A549 (cell line): ENCODE data around the gene CHRNA4. TPM values are rescaled to one million over a fixed set of nuclear protein-coding genes. Genes with fewer than 3 reads are reported as not detected.

ENCODE experiments used
- ATAC-seq, 2 experiments: fragments of 200-7000 bp in 1 of 2; fragments of >200 bp in 1 of 2; cut with Nextera tagmentation in 1 of 2; cut with Tn5 transposase in 1 of 2; 3 replicates each; pipeline versions ENCODE4 v1.8.0 to v1.9.1; 2018 to 2020; ENCODE audit warnings: mild to moderate bottlenecking in 1 of 2, moderate library complexity in 1 of 2
- CTCF ChIA-PET: fragments of 300-600 bp; sonication (Branson Sonifier 250); formaldehyde crosslinking; extraction: SDS; loops from one replicate; lab custom pipeline; 2021; ENCODE audit warnings: antibody characterized with exemption, inconsistent platforms; lab: Yijun Ruan, JAX
- POLR2A ChIA-PET: fragments of 350-600 bp; formaldehyde crosslinking; extraction: SDS; loops from one replicate; lab custom pipeline; 2021; ENCODE audit warnings: antibody characterized with exemption, inconsistent platforms; lab: Yijun Ruan, JAX
- DNase-seq, 2 experiments: peaks; one replicate each; pipeline versions ENCODE4 v3.0.0 to v3.0.0-alpha.2; 2011 to 2016; ENCODE audit warnings: low read depth in 1 of 2, low spot score in 1 of 2
- FAIRE-seq: peaks from 2 replicates; lab custom pipeline; 2011; peaks lifted over from hg19 to GRCh38; lab: Jason Lieb, UNC
- H3K27ac ChIP-seq, 2 experiments: fragments of >200 bp; sonication (Bioruptor Twin); formaldehyde crosslinking; 3 replicates each; pipeline ENCODE4 v1.5.1; 2016 to 2017
- H3K4me1 ChIP-seq: fragments of >200 bp; sonication (Bioruptor Twin); formaldehyde crosslinking; 3 replicates; pipeline ENCODE4 v1.6.1; 2016
- H3K4me2 ChIP-seq: fragments of >200 bp; sonication (Bioruptor Twin); formaldehyde crosslinking; 3 replicates; pipeline ENCODE4 v1.6.1; 2016
- H3K4me3 ChIP-seq: fragments of >200 bp; sonication (Bioruptor Twin); formaldehyde crosslinking; 3 replicates; pipeline ENCODE4 v1.5.1; 2016
- H3K9me3 ChIP-seq: fragments of >200 bp; sonication (Bioruptor Twin); formaldehyde crosslinking; 3 replicates; pipeline ENCODE4 v1.6.1; 2016
- CBX2 ChIP-seq: fragments of 200-600 bp; sonication (generic); IDR thresholded peaks from 2 replicates; pipeline ENCODE4 v1.6.1; 2016; ENCODE audit warnings: low read depth, mild to moderate bottlenecking, borderline replicate concordance
- CBX8 ChIP-seq: fragments of 200-600 bp; sonication (generic); IDR thresholded peaks from 2 replicates; pipeline ENCODE4 v1.6.1; 2016
- CHD2 ChIP-seq: fragments of 150-350 bp; IDR thresholded peaks from 2 replicates; pipeline ENCODE4 v1.6.1; 2014; ENCODE audit warnings: low read length; ENCODE audit not compliant: partially characterized antibody
- CHD4 ChIP-seq: fragments of 200-600 bp; sonication (generic); IDR thresholded peaks from 2 replicates; pipeline ENCODE4 v1.6.1; 2016; ENCODE audit warnings: antibody characterized with exemption, mild to moderate bottlenecking, borderline replicate concordance
- EHF ChIP-seq: fragments of 250-450 bp; sonication (Bioruptor Pico); IDR thresholded peaks from 2 replicates; pipeline ENCODE4 v1.5.0; 2020; ENCODE audit warnings: mild to moderate bottlenecking
- EP300 ChIP-seq, 2 experiments: fragments of >200 bp; sonication (Bioruptor Twin); formaldehyde crosslinking; IDR thresholded peaks; 2 replicates in 1 of 2; 3 replicates in 1 of 2; pipeline ENCODE4 v1.6.1; 2016 to 2017
- ESRRA ChIP-seq: fragments of 150-350 bp; IDR thresholded peaks from 2 replicates; pipeline ENCODE4 v1.6.1; 2014; ENCODE audit warnings: mild to moderate bottlenecking, low read length, borderline replicate concordance
- FOXS1 ChIP-seq: fragments of 250-450 bp; sonication (Bioruptor Pico); IDR thresholded peaks from 2 replicates; pipeline ENCODE4 v1.5.0; 2020; ENCODE audit warnings: mild to moderate bottlenecking, moderate library complexity
- GATA3 ChIP-seq: IDR thresholded peaks from 2 replicates; pipeline ENCODE4 v1.6.1; 2012; ENCODE audit warnings: borderline replicate concordance
- HDAC2 ChIP-seq: fragments of 200-600 bp; sonication (generic); IDR thresholded peaks from 2 replicates; pipeline ENCODE4 v1.6.1; 2016
- HEYL ChIP-seq: fragments of 250-450 bp; sonication (Bioruptor Pico); IDR thresholded peaks from 2 replicates; pipeline ENCODE4 v1.8.0; 2021; ENCODE audit warnings: mild to moderate bottlenecking, moderate library complexity
- HOXB13 ChIP-seq: fragments of 250-450 bp; sonication (Bioruptor Pico); IDR thresholded peaks from 2 replicates; pipeline ENCODE4 v1.5.0; 2020; ENCODE audit warnings: low read depth, mild to moderate bottlenecking, moderate library complexity
- KDM5A ChIP-seq: fragments of 200-600 bp; sonication (generic); IDR thresholded peaks from 2 replicates; pipeline ENCODE4 v1.6.1; 2016; ENCODE audit warnings: antibody characterized with exemption, mild to moderate bottlenecking
- MAZ ChIP-seq: fragments of 150-350 bp; IDR thresholded peaks from 2 replicates; pipeline ENCODE4 v1.6.1; 2014; ENCODE audit warnings: antibody characterized with exemption, low read depth, low read length, borderline replicate concordance
- NFE2L2 ChIP-seq: fragments of 150-350 bp; conservative IDR thresholded peaks from 2 replicates; pipeline ENCODE4 v1.6.1; 2014; ENCODE audit warnings: low read length
- NR3C1 ChIP-seq: fragments of >200 bp; sonication (Bioruptor Twin); formaldehyde crosslinking; IDR thresholded peaks from 3 replicates; pipeline ENCODE4 v1.6.1; 2017
- POLR2A ChIP-seq: IDR thresholded peaks from 2 replicates; pipeline ENCODE4 v1.6.1; 2012; ENCODE audit warnings: mild to moderate bottlenecking, low read length
- RNF2 ChIP-seq: fragments of 200-600 bp; sonication (generic); IDR thresholded peaks from 2 replicates; pipeline ENCODE4 v1.6.1; 2016; ENCODE audit warnings: low read depth, mild to moderate bottlenecking, antibody characterized with exemption, moderate library complexity, borderline replicate concordance
- TFCP2L1 ChIP-seq: fragments of 250-450 bp; sonication (Bioruptor Pico); IDR thresholded peaks from 2 replicates; pipeline ENCODE4 v1.5.0; 2021; ENCODE audit warnings: mild to moderate bottlenecking
- TP53 ChIP-seq: fragments of 250-450 bp; sonication (Bioruptor Pico); IDR thresholded peaks from 2 replicates; pipeline ENCODE4 v1.5.0; 2021; ENCODE audit warnings: mild to moderate bottlenecking, moderate library complexity
- ZFP36 ChIP-seq: fragments of 450-650 bp; IDR thresholded peaks from 2 replicates; pipeline ENCODE4 v1.6.1; 2014; ENCODE audit warnings: borderline replicate concordance; ENCODE audit not compliant: partially characterized antibody
- ZNF302 ChIP-seq: fragments of 250-450 bp; sonication (Bioruptor Pico); IDR thresholded peaks from 2 replicates; pipeline ENCODE4 v1.9.0; 2021; ENCODE audit warnings: inconsistent platforms, mild to moderate bottlenecking, moderate library complexity
- WGBS: methylation state at CpG from one replicate; pipeline ENCODE4 v1.1.6; 2017; ENCODE audit errors: missing lambda C conversion rate; 5-methylcytosine and 5-hydroxymethylcytosine counted together
- polyA plus RNA-seq, 4 experiments: library from polyadenylated mRNA; depleted of rRNA in 3 of 4; stranded (reverse); fragments of >200 nt; fragmentation: RNase III in 1 of 4; extraction: RNeasy Plus Mini Kit Qiagen cat#74134 plus additional on column Dnase treatment in 1 of 4; gene quantifications; 2 replicates in 3 of 4; 3 replicates in 1 of 4; pipeline ENCODE4 v1.2.3, GENCODE V29; 2011 to 2017
- TF ChIP-seq, protein P1 (sequence below): fragments of 250-450 bp; sonication (Bioruptor Pico); IDR thresholded peaks from 2 replicates; pipeline ENCODE4 v1.5.0; 2021; ENCODE audit warnings: mild to moderate bottlenecking, moderate library complexity, borderline replicate concordance
- TF ChIP-seq, protein P2 (sequence below): fragments of 200-600 bp; sonication (generic); IDR thresholded peaks from 2 replicates; pipeline ENCODE4 v1.6.1; 2016; ENCODE audit warnings: antibody characterized with exemption, mild to moderate bottlenecking, moderate library complexity

The CHRNA4 gene
- polyA plus RNA-seq, 2 of the 4 experiments (the other 2 are of a cell fraction): 0.03 to 0.23 TPM

DNA sequence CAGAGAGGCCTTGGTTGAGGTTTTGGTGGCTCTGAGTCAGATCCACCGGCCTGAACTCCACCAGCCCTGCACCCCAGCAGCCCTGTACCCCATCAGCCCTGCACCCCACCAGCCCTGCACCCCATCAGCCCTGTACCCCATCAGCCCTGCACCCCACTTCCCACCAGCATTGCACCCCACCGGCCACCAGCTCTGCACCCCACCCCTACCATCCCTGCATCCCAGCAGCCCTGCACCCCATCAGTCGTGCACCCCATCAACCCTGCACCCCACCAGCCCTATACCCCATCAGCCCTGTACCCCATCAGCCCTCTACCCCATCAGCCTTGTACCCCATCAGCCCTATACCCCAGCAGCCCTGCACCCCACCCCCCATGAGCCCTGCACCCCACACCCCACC lies 14.3 kb upstream of the CHRNA4 start (continued):
- TF ChIP-seq, protein P1, sequence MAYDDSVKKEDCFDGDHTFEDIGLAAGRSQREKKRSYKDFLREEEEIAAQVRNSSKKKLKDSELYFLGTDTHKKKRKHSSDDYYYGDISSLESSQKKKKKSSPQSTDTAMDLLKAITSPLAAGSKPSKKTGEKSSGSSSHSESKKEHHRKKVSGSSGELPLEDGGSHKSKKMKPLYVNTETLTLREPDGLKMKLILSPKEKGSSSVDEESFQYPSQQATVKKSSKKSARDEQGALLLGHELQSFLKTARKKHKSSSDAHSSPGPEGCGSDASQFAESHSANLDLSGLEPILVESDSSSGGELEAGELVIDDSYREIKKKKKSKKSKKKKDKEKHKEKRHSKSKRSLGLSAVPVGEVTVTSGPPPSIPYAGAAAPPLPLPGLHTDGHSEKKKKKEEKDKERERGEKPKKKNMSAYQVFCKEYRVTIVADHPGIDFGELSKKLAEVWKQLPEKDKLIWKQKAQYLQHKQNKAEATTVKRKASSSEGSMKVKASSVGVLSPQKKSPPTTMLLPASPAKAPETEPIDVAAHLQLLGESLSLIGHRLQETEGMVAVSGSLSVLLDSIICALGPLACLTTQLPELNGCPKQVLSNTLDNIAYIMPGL (CRISPR knock-in tag): no peak
- TF ChIP-seq, protein P2, sequence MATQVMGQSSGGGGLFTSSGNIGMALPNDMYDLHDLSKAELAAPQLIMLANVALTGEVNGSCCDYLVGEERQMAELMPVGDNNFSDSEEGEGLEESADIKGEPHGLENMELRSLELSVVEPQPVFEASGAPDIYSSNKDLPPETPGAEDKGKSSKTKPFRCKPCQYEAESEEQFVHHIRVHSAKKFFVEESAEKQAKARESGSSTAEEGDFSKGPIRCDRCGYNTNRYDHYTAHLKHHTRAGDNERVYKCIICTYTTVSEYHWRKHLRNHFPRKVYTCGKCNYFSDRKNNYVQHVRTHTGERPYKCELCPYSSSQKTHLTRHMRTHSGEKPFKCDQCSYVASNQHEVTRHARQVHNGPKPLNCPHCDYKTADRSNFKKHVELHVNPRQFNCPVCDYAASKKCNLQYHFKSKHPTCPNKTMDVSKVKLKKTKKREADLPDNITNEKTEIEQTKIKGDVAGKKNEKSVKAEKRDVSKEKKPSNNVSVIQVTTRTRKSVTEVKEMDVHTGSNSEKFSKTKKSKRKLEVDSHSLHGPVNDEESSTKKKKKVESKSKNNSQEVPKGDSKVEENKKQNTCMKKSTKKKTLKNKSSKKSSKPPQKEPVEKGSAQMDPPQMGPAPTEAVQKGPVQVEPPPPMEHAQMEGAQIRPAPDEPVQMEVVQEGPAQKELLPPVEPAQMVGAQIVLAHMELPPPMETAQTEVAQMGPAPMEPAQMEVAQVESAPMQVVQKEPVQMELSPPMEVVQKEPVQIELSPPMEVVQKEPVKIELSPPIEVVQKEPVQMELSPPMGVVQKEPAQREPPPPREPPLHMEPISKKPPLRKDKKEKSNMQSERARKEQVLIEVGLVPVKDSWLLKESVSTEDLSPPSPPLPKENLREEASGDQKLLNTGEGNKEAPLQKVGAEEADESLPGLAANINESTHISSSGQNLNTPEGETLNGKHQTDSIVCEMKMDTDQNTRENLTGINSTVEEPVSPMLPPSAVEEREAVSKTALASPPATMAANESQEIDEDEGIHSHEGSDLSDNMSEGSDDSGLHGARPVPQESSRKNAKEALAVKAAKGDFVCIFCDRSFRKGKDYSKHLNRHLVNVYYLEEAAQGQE: no peak
- TF ChIP-seq NFE2L2 (no peak), RNF2 (no peak), CHD4 (no peak)

DNA sequence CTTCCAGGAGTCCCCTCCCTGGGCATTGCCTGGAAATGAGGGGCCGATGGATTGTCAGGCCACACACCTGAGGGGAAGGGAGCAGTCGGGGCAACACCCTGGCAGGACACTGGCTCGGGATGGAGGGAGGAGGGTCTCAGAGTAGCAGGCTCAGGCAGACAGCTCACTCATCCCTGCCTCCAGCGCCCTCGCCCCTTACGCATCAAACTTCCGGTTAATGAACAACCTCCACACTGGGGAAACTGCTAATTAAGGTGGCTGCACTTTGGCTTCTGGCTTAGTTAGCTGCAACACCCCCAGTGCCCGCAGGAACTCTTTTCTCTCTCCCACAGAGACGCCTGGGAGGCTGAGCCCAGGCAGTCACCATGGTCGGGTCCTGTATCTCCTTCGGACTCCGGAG lies 13.4 kb upstream of the CHRNA4 start:
- CTCF ChIA-PET: interaction anchor here (2.1 to 2.2 kb wide), 2 partner anchors 66 to 151 kb away, joined by 7 read pairs; no protein-coding TSS in a partner anchor
- FAIRE-seq: no peak
- no peak for TF ChIP-seq GATA3
- no peak for TF ChIP-seq HOXB13 (CRISPR knock-in tag)
- TF ChIP-seq ESRRA: no peak
- no peak for TF ChIP-seq EP300 (IDR thresholded peaks at IDR 0.05)
- no peak for TF ChIP-seq POLR2A
- TF ChIP-seq NR3C1: no peak
- TF ChIP-seq MAZ: no peak
- no peak for TF ChIP-seq ZFP36
- TF ChIP-seq ZNF302: no peak
- TF ChIP-seq FOXS1 (CRISPR knock-in tag): no peak
- TF ChIP-seq HDAC2: no peak
- TF ChIP-seq KDM5A: no peak
- no peak for TF ChIP-seq CBX8
- TF ChIP-seq TFCP2L1 (CRISPR knock-in tag): no peak
- TF ChIP-seq TP53 (CRISPR knock-in tag): no peak
- no peak for TF ChIP-seq CHD2
- no peak for TF ChIP-seq RNF2

DNA sequence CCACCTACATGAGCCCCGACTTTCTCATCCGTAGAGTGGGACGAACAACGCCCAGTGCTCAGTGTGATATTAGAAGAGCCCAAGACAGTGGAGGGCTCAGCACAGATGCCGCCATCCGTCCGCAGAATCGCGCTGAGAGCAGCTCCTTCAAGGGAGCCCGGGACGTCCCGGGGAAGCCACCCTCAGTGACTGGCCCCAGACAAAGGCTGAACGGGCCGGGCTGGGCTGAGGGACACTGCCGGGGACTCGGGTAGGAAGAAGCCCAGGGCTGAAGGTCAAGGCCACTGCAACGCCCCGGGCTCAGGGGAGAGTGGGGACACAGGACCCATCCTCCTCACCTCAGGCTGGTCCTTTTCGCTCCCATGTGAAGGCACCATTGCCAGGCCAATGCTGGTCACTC lies 12.8 kb upstream of the CHRNA4 start:
- ChIA-PET POLR2A (no interaction called here), CTCF (interaction anchor here (2.1 to 2.4 kb wide), 3 partner anchors 8 to 150 kb away, joined by 7 to 13 read pairs (median 7); no protein-coding TSS in a partner anchor)
- DNase-seq: no peak
- no peak for ATAC-seq
- no peaks in the 10 kb centered on the region for H3K4me1 ChIP-seq
- no peak overlapping the region for H3K4me2 ChIP-seq
- H3K27ac ChIP-seq: no peak overlapping the region
- no peak for FAIRE-seq
- 22% methylated on average over 10 of the region's 19 CpGs for WGBS
- H3K9me3 ChIP-seq: no peaks in the 10 kb centered on the region
- TF ChIP-seq, protein P2: no peak
- TF ChIP-seq CHD2 (no peak), HEYL (CRISPR knock-in tag) (no peak), CBX8 (no peak), HDAC2 (no peak), EP300 (IDR thresholded peaks at IDR 0.05) (no peak), CBX2 (no peak), EHF (CRISPR knock-in tag) (no peak)
- TF ChIP-seq, protein P1 (CRISPR knock-in tag): no peak
- H3K4me3 ChIP-seq: no peak overlapping the region

More for the DNA sequence above, 13.4 kb upstream of the CHRNA4 start:
- POLR2A ChIA-PET: no interaction called here
- 41% methylated on average over 11 of the region's 12 CpGs for WGBS
- Histone ChIP-seq H3K27ac (no peak overlapping the region), H3K9me3 (no peaks in the 10 kb centered on the region), H3K4me1 (no peaks in the 10 kb centered on the region), H3K4me2 (no peak overlapping the region), H3K4me3 (no peak overlapping the region)
- DNase-seq (no peak), ATAC-seq (no peak)
